ENCODE results near the gene ARMH3.

- TF ChIP-seq, protein P1, sequence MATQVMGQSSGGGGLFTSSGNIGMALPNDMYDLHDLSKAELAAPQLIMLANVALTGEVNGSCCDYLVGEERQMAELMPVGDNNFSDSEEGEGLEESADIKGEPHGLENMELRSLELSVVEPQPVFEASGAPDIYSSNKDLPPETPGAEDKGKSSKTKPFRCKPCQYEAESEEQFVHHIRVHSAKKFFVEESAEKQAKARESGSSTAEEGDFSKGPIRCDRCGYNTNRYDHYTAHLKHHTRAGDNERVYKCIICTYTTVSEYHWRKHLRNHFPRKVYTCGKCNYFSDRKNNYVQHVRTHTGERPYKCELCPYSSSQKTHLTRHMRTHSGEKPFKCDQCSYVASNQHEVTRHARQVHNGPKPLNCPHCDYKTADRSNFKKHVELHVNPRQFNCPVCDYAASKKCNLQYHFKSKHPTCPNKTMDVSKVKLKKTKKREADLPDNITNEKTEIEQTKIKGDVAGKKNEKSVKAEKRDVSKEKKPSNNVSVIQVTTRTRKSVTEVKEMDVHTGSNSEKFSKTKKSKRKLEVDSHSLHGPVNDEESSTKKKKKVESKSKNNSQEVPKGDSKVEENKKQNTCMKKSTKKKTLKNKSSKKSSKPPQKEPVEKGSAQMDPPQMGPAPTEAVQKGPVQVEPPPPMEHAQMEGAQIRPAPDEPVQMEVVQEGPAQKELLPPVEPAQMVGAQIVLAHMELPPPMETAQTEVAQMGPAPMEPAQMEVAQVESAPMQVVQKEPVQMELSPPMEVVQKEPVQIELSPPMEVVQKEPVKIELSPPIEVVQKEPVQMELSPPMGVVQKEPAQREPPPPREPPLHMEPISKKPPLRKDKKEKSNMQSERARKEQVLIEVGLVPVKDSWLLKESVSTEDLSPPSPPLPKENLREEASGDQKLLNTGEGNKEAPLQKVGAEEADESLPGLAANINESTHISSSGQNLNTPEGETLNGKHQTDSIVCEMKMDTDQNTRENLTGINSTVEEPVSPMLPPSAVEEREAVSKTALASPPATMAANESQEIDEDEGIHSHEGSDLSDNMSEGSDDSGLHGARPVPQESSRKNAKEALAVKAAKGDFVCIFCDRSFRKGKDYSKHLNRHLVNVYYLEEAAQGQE (IDR thresholded peaks at IDR 0.05; ENCODE audit: insufficient read depth in 1 of 2, low read depth in 2 of 2, low read length in 2 of 2) = no peak
- TF ChIP-seq POLR2AphosphoS5 (IDR thresholded peaks at IDR 0.05; ENCODE audit: low read depth, low read length) (no peak), SIN3A (IDR thresholded peaks at IDR 0.05; ENCODE audit: borderline replicate concordance, insufficient read depth, low read length) (no peak), TAF1 (IDR thresholded peaks at IDR 0.05; ENCODE audit: borderline replicate concordance, insufficient read depth, low read length) (no peak), FOXP2 (optimal IDR thresholded peaks at IDR 0.05; ENCODE audit: borderline replicate concordance, extremely low read depth, extremely low read length, insufficient read depth) (no peak)
Observed at GRCh38 chr10:101902820-101903145, 153.2 kb downstream of the ARMH3 start.

All from PFSK-1 (cell line).